ENCODE results near the gene ZNF697.

The ZNF697 gene

GRCh38 chr1:119662034-119662437 is 14.0 kb upstream of the ZNF697 start:
- no peak for DNase-seq (ENCODE audit: low read depth)

GRCh38 chr1:119660253-119661083 is 12.4 kb upstream of the ZNF697 start:
- no peak for DNase-seq (ENCODE audit: low read depth)

- peak; percentile 48 for DNase-seq (ENCODE audit: low read depth)
Observed at GRCh38 chr1:119659628-119660027, 11.6 kb upstream of the ZNF697 start.

GRCh38 chr1:119656410-119656955 is 8.4 kb upstream of the ZNF697 start:
- no peak for DNase-seq (ENCODE audit: low read depth)

- DNase-seq (ENCODE audit: low read depth) = peak; percentile 58
Observed at GRCh38 chr1:119655154-119655553, 7.1 kb upstream of the ZNF697 start.

GRCh38 chr1:119653839-119654170 is 5.7 kb upstream of the ZNF697 start:
- peak; percentile 90 for DNase-seq (ENCODE audit: low read depth)

GRCh38 chr1:119653135-119653838 is 5.2 kb upstream of the ZNF697 start:
- DNase-seq (ENCODE audit: low read depth) = no peak

GRCh38 chr1:119652587-119652986 is 4.5 kb upstream of the ZNF697 start:
- peak; percentile 55 for DNase-seq (ENCODE audit: low read depth)

- DNase-seq (ENCODE audit: low read depth) = no peak
Observed at GRCh38 chr1:119651641-119652040, 3.6 kb upstream of the ZNF697 start.

- DNase-seq (ENCODE audit: low read depth) = peak; percentile 44
Observed at GRCh38 chr1:119651133-119651532, 3.1 kb upstream of the ZNF697 start.

- no peak for DNase-seq (ENCODE audit: low read depth)
Observed at GRCh38 chr1:119648620-119649004, 546 bp upstream of the ZNF697 start.

- no peak for DNase-seq (ENCODE audit: low read depth)
Observed at GRCh38 chr1:119647228-119647733, 785 bp downstream of the ZNF697 start.

GRCh38 chr1:119646521-119647227 is 1.4 kb downstream of the ZNF697 start:
- peak; percentile 80 for DNase-seq (ENCODE audit: low read depth)

- no peak for DNase-seq (ENCODE audit: low read depth)
Observed at GRCh38 chr1:119639109-119639508, 9.0 kb downstream of the ZNF697 start.

- no peak for DNase-seq (ENCODE audit: low read depth)
Observed at GRCh38 chr1:119637710-119638109, 10.4 kb downstream of the ZNF697 start.

GRCh38 chr1:119636491-119637089 is 11.5 kb downstream of the ZNF697 start:
- DNase-seq (ENCODE audit: low read depth) = no peak

- peak; percentile 64 for DNase-seq (ENCODE audit: low read depth)
Observed at GRCh38 chr1:119635811-119636390, 12.2 kb downstream of the ZNF697 start.

GRCh38 chr1:119634016-119634415 is 14.1 kb downstream of the ZNF697 start:
- DNase-seq (ENCODE audit: low read depth) = no peak

GRCh38 chr1:119633575-119633974 is 14.5 kb downstream of the ZNF697 start:
- no peak for DNase-seq (ENCODE audit: low read depth)

- no peak for DNase-seq (ENCODE audit: low read depth)
Observed at GRCh38 chr1:119632841-119633240, 15.2 kb downstream of the ZNF697 start.

GRCh38 chr1:119632103-119632490 is 16.0 kb downstream of the ZNF697 start:
- DNase-seq (ENCODE audit: low read depth) = no peak
